NB4 (cell line): ENCODE measurements around the gene TMEM38B.

Source experiments
- DNase-seq: peaks from one replicate; pipeline ENCODE4 v3.0.0; 2010; ENCODE audit warnings: low read depth
- H3K4me3 ChIP-seq: one replicate; pipeline ENCODE4 v1.5.1; 2011; ENCODE audit warnings: mild to moderate bottlenecking, low read depth, low read length, moderate library complexity
- CTCF ChIP-seq: IDR thresholded peaks from one replicate; pipeline ENCODE4 v1.5.1; 2012; ENCODE audit warnings: low read depth, low read length
- MAX ChIP-seq: IDR thresholded peaks from 2 replicates; pipeline ENCODE4 v1.6.1; 2011; ENCODE audit warnings: low read depth, low read length
- MYC ChIP-seq: IDR thresholded peaks from 2 replicates; pipeline ENCODE4 v1.6.1; 2011; ENCODE audit warnings: low read depth, low read length
- POLR2A ChIP-seq: IDR thresholded peaks from 2 replicates; pipeline ENCODE4 v1.6.1; 2011; ENCODE audit warnings: mild to moderate bottlenecking; ENCODE audit not compliant: insufficient read length; ENCODE audit errors: extremely low read depth

TMEM38B gene

GRCh38 chr9:105706156-105706555, 11.8 kb downstream of the TMEM38B start:
- no peak for DNase-seq
- TF ChIP-seq CTCF (no peak), MYC (no peak), MAX (no peak), POLR2A (no peak)
- H3K4me3 ChIP-seq: no peak overlapping the region

- TF ChIP-seq POLR2A: no peak
- no peak for TF ChIP-seq CTCF
- TF ChIP-seq MYC: no peak
- TF ChIP-seq MAX: no peak
- H3K4me3 ChIP-seq: no peak overlapping the region
- DNase-seq: no peak
Measured at GRCh38 chr9:105708405-105708804, 14.1 kb downstream of the TMEM38B start.

GRCh38 chr9:105710638-105711037, 16.3 kb downstream of the TMEM38B start:
- no peak for DNase-seq
- H3K4me3 ChIP-seq: no peak overlapping the region
- no peak for TF ChIP-seq POLR2A
- TF ChIP-seq MAX: no peak
- TF ChIP-seq MYC: no peak
- no peak for TF ChIP-seq CTCF

GRCh38 chr9:105711867-105712266, 17.5 kb downstream of the TMEM38B start:
- DNase-seq: no peak
- TF ChIP-seq CTCF: no peak
- TF ChIP-seq MYC: no peak
- TF ChIP-seq MAX: no peak
- no peak for TF ChIP-seq POLR2A
- H3K4me3 ChIP-seq: no peak overlapping the region

- TF ChIP-seq MAX: no peak
- TF ChIP-seq MYC: no peak
- no peak overlapping the region for H3K4me3 ChIP-seq
- no peak for DNase-seq
Measured at GRCh38 chr9:105712297-105712696, 18.0 kb downstream of the TMEM38B start.

GRCh38 chr9:105712773-105713172, 18.4 kb downstream of the TMEM38B start:
- H3K4me3 ChIP-seq: no peak overlapping the region
- DNase-seq: no peak
- no peak for TF ChIP-seq MAX
- no peak for TF ChIP-seq POLR2A
- TF ChIP-seq MYC: no peak
- no peak for TF ChIP-seq CTCF
